CD4-positive, alpha-beta T cell treated with Interleukin-4 for 1 hour (primary cell): ENCODE measurements around the gene CHI3L1.
"Not testable (repeated sequence)": the region's sequence is repeated elsewhere in the genome, so short reads cannot be mapped to it uniquely, and the experiment has no call there.

Experiments used
- DNase-seq, 2 donors: peaks; one replicate each; pipeline ENCODE4 v3.0.0-alpha.2; 2020 to 2022

Gene CHI3L1

GRCh38 chr1:203186446-203187303 is at the start of gene CHI3L1:
Gene CHI3L1, minus strand, starts transcription at chr1:203186704. Its CDS starts 81 bp downstream, at chr1:203186623.
- DNase-seq: no peak

- DNase-seq: not testable (repeated sequence)
Observed at GRCh38 chr1:203234901-203235300, 48.4 kb upstream of the CHI3L1 start.

GRCh38 chr1:203229471-203230135 is 43.1 kb upstream of the CHI3L1 start, which contains the start of gene CHIT1:
Gene CHIT1, minus strand, starts transcription at chr1:203229673. Its CDS starts 37 bp downstream, at chr1:203229636.
- no peak for DNase-seq

GRCh38 chr1:203228670-203229069 is 42.2 kb upstream of the CHI3L1 start:
- DNase-seq: no peak

- DNase-seq: no peak
Observed at GRCh38 chr1:203227371-203228083, 41.0 kb upstream of the CHI3L1 start.

GRCh38 chr1:203225071-203225470 is 38.6 kb upstream of the CHI3L1 start:
- DNase-seq: no peak

- DNase-seq: no peak
Observed at GRCh38 chr1:203223012-203223775, 36.7 kb upstream of the CHI3L1 start.

- no peak for DNase-seq
Observed at GRCh38 chr1:203219934-203220333, 33.4 kb upstream of the CHI3L1 start.

GRCh38 chr1:203219171-203219570 is 32.7 kb upstream of the CHI3L1 start:
- DNase-seq: no peak

GRCh38 chr1:203217668-203218067 is 31.2 kb upstream of the CHI3L1 start:
- DNase-seq: no peak

GRCh38 chr1:203217139-203217655 is 30.7 kb upstream of the CHI3L1 start:
- DNase-seq: no peak

- DNase-seq: peak; percentile 60 to 62
Observed at GRCh38 chr1:203216274-203217138, 30.0 kb upstream of the CHI3L1 start.

- DNase-seq: no peak
Observed at GRCh38 chr1:203215573-203215972, 29.1 kb upstream of the CHI3L1 start.

GRCh38 chr1:203214871-203215270 is 28.4 kb upstream of the CHI3L1 start:
- DNase-seq: peak in 1 of 2 donors; percentile 29

GRCh38 chr1:203213126-203213525 is 26.6 kb upstream of the CHI3L1 start:
- DNase-seq: no peak

- DNase-seq: no peak
Observed at GRCh38 chr1:203211812-203212211, 25.3 kb upstream of the CHI3L1 start.

- DNase-seq: no peak
Observed at GRCh38 chr1:203210988-203211387, 24.5 kb upstream of the CHI3L1 start.

GRCh38 chr1:203210350-203210749 is 23.8 kb upstream of the CHI3L1 start:
- no peak for DNase-seq

GRCh38 chr1:203208181-203208580 is 21.7 kb upstream of the CHI3L1 start:
- DNase-seq: no peak

- DNase-seq: no peak
Observed at GRCh38 chr1:203207751-203208150, 21.2 kb upstream of the CHI3L1 start.

- DNase-seq: no peak
Observed at GRCh38 chr1:203206129-203206687, 19.7 kb upstream of the CHI3L1 start.
